ENCODE measurements around the gene IFITM5.

DNA sequence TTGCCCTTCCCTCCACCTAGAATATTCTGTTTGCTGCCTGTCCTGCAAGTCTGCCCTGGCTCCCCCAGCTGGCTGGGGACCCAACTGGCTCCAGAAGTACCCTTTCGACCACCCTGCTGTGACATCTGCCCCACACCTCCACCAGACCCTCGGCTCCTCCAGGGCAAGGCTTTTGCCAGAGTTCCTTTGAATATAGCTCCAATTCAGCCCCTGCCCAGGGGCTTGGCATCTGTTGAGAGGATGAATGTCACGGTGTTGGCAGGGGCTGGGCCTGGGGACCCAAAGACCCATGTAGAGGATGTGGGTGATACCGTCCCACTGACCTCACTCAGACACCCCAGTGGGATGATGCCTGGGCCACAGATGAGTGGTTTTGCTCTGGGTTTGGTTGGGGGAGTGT lies 17.2 kb downstream of the IFITM5 start:
- TF ChIP-seq RARB (CRISPR knock-in tag; IDR thresholded peaks at IDR 0.05) (no peak), ARNTL (CRISPR knock-in tag; IDR thresholded peaks at IDR 0.05; ENCODE audit: borderline replicate concordance, low read depth) (no peak), ESRRG (CRISPR knock-in tag; IDR thresholded peaks at IDR 0.05) (no peak), ISL1 (CRISPR knock-in tag; IDR thresholded peaks at IDR 0.05) (no peak), BACH2 (CRISPR knock-in tag; IDR thresholded peaks at IDR 0.05; ENCODE audit: borderline replicate concordance) (no peak), PPARA (CRISPR knock-in tag; IDR thresholded peaks at IDR 0.05; ENCODE audit: borderline replicate concordance) (no peak), CSDC2 (CRISPR knock-in tag; IDR thresholded peaks at IDR 0.05) (no peak)
